Keratinocyte (primary cell): ENCODE results near the gene CERK. TPM values are rescaled to one million over a fixed set of nuclear protein-coding genes. Genes with fewer than 3 reads are reported as not detected.

Experiments used
- DNase-seq: peaks from one replicate; pipeline ENCODE4 v3.0.0-alpha.2; 2011; ENCODE audit warnings: low read depth, missing footprints, low spot score
- FAIRE-seq: peaks from 2 replicates; lab custom pipeline; 2011; peaks lifted over from hg19 to GRCh38; lab: Jason Lieb, UNC
- H2AFZ ChIP-seq: 2 replicates; pipeline ENCODE4 v1.6.0; 2012; ENCODE audit warnings: low read length, control low read depth, inconsistent platforms; ENCODE audit not compliant: control insufficient read depth
- H3K27ac ChIP-seq: 2 replicates; pipeline ENCODE4 v1.5.1; 2011; ENCODE audit warnings: low read length; ENCODE audit not compliant: control insufficient read depth, insufficient read depth
- H3K27me3 ChIP-seq: 3 replicates; pipeline ENCODE4 v1.6.0; 2011; ENCODE audit warnings: low read length; ENCODE audit not compliant: control insufficient read depth, insufficient read depth; ENCODE audit errors: extremely low read depth
- H3K36me3 ChIP-seq, 2 experiments: 2 replicates in 1 of 2; 3 replicates in 1 of 2; pipeline ENCODE4 v1.5.1; 2011; ENCODE audit warnings: low read length in 2 of 2, mild to moderate bottlenecking in 1 of 2; ENCODE audit not compliant: control insufficient read depth in 2 of 2, insufficient read depth in 2 of 2; ENCODE audit errors: extremely low read depth in 1 of 2
- H3K4me1 ChIP-seq: 3 replicates; pipeline ENCODE4 v1.5.1; 2011; ENCODE audit warnings: low read length; ENCODE audit not compliant: control insufficient read depth, insufficient read depth; ENCODE audit errors: extremely low read depth
- H3K4me2 ChIP-seq: 3 replicates; pipeline ENCODE4 v1.6.0; 2011; ENCODE audit warnings: low read depth, low read length; ENCODE audit not compliant: control insufficient read depth, insufficient read depth; ENCODE audit errors: extremely low read depth
- H3K4me3 ChIP-seq, 3 experiments: fragments of 200-600 bp in 1 of 3; sonication (generic) in 1 of 3; 2 replicates in 2 of 3; 3 replicates in 1 of 3; pipeline ENCODE4 v1.5.1; 2011 to 2016; ENCODE audit warnings: low read length in 3 of 3, mild to moderate bottlenecking in 3 of 3, control low read depth in 2 of 3, inconsistent platforms in 1 of 3, low read depth in 1 of 3, mixed read lengths in 1 of 3, mixed run types in 1 of 3, moderate library complexity in 1 of 3; ENCODE audit not compliant: control insufficient read depth in 2 of 3, insufficient read depth in 2 of 3; ENCODE audit errors: extremely low read depth in 1 of 3
- H3K79me2 ChIP-seq: 2 replicates; pipeline ENCODE4 v1.6.0; 2012; ENCODE audit warnings: low read length; ENCODE audit not compliant: control insufficient read depth, insufficient read depth
- H3K9ac ChIP-seq: 3 replicates; pipeline ENCODE4 v1.6.0; 2011; ENCODE audit warnings: low read length; ENCODE audit not compliant: control insufficient read depth, insufficient read depth; ENCODE audit errors: extremely low read depth
- H3K9me1 ChIP-seq: 3 replicates; pipeline ENCODE4 v1.6.0; 2011; ENCODE audit warnings: low read length; ENCODE audit not compliant: control insufficient read depth, insufficient read depth; ENCODE audit errors: extremely low read depth
- H3K9me3 ChIP-seq: 2 replicates; pipeline ENCODE4 v1.5.1; 2012; ENCODE audit warnings: low read depth, low read length; ENCODE audit not compliant: control insufficient read depth
- H4K20me1 ChIP-seq: 3 replicates; pipeline ENCODE4 v1.6.0; 2011; ENCODE audit warnings: low read length; ENCODE audit not compliant: control insufficient read depth, insufficient read depth; ENCODE audit errors: extremely low read depth
- CTCF ChIP-seq, 3 experiments: IDR thresholded peaks in 1 of 3; conservative IDR thresholded peaks in 1 of 3; optimal IDR thresholded peaks in 1 of 3; 2 replicates in 2 of 3; 3 replicates in 1 of 3; pipeline versions ENCODE3 to v1.5.1; 2011; ENCODE audit warnings: low read length in 3 of 3, mild to moderate bottlenecking in 3 of 3, moderate library complexity in 2 of 3, control low read depth in 1 of 3, inconsistent platforms in 1 of 3; ENCODE audit not compliant: insufficient read depth in 2 of 3; ENCODE audit errors: extremely low read depth in 1 of 3
- EZH2 ChIP-seq: IDR thresholded peaks from one replicate; pipeline ENCODE4 v1.6.1; 2012; ENCODE audit warnings: inconsistent platforms, mild to moderate bottlenecking, low read length, moderate library complexity
- dilution Hi-C: fragments of 300-500 bp; cut with MboI; formaldehyde crosslinking; loops from one replicate; pipeline ENCODE4 v1.7.0; 2020; ENCODE audit warnings: low sequenced_read_pairs; ENCODE audit not compliant: extremely low pct_ligation_motif_present
- polyA plus RNA-seq, 5 experiments: library from polyadenylated mRNA; depleted of rRNA in 3 of 5; stranded (reverse) in 3 of 5; stranded (forward) in 1 of 5; unstranded in 1 of 5; fragments of >200 nt; gene quantifications; 1 replicate in 1 of 5; 2 replicates in 3 of 5; 3 replicates in 1 of 5; pipeline versions ENCODE4 v1.2.1 to v1.2.3, GENCODE V29; 2011 to 2012; ENCODE audit warnings: missing spikeins in 2 of 5, low read depth in 1 of 5, low replicate concordance in 1 of 5

CERK gene
- polyA plus RNA-seq, 1 donor (not counting 4 experiments of a cell fraction or from before 2014, with no cell fraction given), result 11.9 TPM

- H3K9me3 ChIP-seq, result no peaks in the 10 kb centered on the region
- no peaks in the 10 kb centered on the region for H4K20me1 ChIP-seq
- no peak overlapping the region for H3K4me3 ChIP-seq
- no peak overlapping the region for H3K27ac ChIP-seq
- no peak for DNase-seq
- no peak overlapping the region for H2AFZ ChIP-seq
- H3K79me2 ChIP-seq, result no peaks in the 10 kb centered on the region
- H3K36me3 ChIP-seq, result peaks cover 0 to 3% of the 10 kb centered on the region in 2 experiments
- H3K4me1 ChIP-seq, result no peaks in the 10 kb centered on the region
- no peaks in the 10 kb centered on the region for H3K27me3 ChIP-seq
- no peaks in the 10 kb centered on the region for H3K9me1 ChIP-seq
- dilution Hi-C loops, result no loop called here
- FAIRE-seq, result no peak
- H3K4me2 ChIP-seq, result no peak overlapping the region
- no peak overlapping the region for H3K9ac ChIP-seq
- TF ChIP-seq EZH2 (no peak), CTCF (optimal IDR thresholded peaks at IDR 0.05 in 1 of 3, IDR thresholded peaks at IDR 0.05 in 1 of 3, conservative IDR thresholded peaks at IDR 0.05 in 1 of 3; ENCODE audit: extremely low read depth in 1 of 3, insufficient read depth in 2 of 3, low read length in 3 of 3) (no peak)
These were observed 61.2 kb downstream of the CERK start for GRCh38 chr22:46676881-46677280.

- Histone ChIP-seq H3K79me2 (no peaks in the 10 kb centered on the region), H3K4me3 (no peak overlapping the region), H3K9me3 (no peaks in the 10 kb centered on the region), H3K4me1 (no peaks in the 10 kb centered on the region), H3K27me3 (no peaks in the 10 kb centered on the region), H3K9me1 (no peaks in the 10 kb centered on the region), H3K4me2 (no peak overlapping the region), H3K27ac (no peak overlapping the region), H2AFZ (no peak overlapping the region), H3K9ac (no peak overlapping the region), H4K20me1 (no peaks in the 10 kb centered on the region), H3K36me3 (peaks cover 0 to 3% of the 10 kb centered on the region in 2 experiments)
- DNase-seq (no peak), FAIRE-seq (no peak)
- dilution Hi-C loops, result no loop called here
- TF ChIP-seq EZH2 (no peak), CTCF (optimal IDR thresholded peaks at IDR 0.05 in 1 of 3, IDR thresholded peaks at IDR 0.05 in 1 of 3, conservative IDR thresholded peaks at IDR 0.05 in 1 of 3; ENCODE audit: extremely low read depth in 1 of 3, insufficient read depth in 2 of 3, low read length in 3 of 3) (no peak)
These were observed 61.6 kb downstream of the CERK start for GRCh38 chr22:46676479-46676878.
